HPDE6-E6E7 (cell line): ENCODE data around the gene RSRC1.
"Not testable (repeated sequence)": the region's sequence is repeated elsewhere in the genome, so short reads cannot be mapped to it uniquely, and the experiment has no call there.

ENCODE experiments used
- DNase-seq: peaks from one replicate; pipeline ENCODE4 v3.0.0; 2011; ENCODE audit warnings: missing footprints; ENCODE audit errors: extremely low spot score

The RSRC1 gene

DNA sequence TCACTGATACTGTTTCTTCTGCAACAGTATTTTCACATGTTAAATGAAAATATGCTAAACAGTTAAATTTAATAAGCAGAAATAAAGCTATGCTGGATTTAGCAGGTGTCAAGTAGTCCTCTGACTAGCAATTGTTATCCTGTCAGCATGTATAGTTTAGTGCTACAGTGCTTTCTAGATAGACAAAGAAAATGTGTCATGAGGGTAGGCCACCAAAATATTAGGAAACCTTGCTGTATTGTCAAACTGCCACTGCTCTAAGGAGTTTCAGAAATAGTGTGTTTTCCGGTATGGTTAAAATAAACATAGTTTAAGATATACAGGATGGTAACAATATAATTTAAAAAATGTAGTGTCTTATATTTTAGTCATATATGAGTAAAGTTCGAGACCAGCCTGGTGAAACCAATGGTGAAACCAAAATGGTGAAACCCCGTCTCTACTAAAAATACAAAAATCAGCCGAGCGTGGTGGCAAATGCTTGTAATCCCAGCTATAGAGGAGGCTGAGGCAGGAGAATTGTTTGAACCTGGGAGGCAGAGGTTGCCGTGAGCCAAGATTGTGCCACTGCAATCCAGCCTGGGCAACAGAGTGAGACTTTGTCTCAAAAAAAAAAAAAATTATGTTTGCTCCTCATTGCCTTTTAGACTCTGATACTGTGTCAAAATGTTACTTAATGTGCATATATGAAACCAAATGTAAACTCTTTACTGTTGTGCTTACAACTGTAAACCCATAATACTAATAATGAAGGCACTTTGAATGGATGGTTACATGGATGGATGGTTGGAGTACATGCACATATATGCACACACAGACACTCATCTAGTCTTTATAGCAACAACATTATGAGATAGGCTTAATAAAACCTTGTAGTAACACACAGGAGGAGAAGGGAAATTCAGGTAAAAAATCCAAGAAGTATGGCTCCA is 204.8 kb downstream of the RSRC1 start:
- DNase-seq, result no peak

DNA sequence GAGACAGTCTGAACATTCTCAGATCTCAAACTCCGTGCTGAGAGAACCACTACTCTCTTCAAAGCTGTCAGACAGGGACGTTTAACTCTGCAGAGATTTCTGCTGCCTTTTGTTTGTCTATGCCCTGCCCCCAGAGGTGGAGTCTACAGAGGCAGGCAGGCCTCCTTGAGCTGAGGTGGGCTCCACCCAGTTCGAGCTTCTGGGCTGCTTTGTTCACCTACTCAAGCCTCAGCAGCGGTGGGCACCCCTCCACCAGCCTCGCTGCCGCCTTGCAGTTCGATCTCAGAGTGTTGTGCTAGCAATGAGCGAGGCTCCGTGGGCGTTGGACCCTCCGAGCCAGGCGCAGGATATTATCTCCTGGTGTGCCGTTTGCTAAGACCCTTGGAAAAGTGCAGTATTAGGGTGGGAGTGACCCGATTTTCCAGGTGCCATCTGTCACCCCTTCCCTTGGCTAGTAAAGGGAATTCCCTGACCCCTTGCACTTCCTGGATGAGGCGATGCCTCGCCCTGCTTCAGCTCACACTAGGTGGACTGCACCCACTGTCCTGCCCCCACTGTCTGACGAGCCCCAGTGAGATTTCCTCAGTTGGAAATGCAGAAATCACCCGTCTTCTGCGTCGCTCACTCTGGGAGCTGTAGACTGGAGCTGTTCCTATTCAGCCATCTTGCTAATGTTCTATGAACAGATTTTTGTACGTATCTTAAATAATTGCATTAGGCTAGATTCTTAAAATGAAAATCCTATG is 220.0 kb downstream of the RSRC1 start:
- not testable (repeated sequence) for DNase-seq

DNA sequence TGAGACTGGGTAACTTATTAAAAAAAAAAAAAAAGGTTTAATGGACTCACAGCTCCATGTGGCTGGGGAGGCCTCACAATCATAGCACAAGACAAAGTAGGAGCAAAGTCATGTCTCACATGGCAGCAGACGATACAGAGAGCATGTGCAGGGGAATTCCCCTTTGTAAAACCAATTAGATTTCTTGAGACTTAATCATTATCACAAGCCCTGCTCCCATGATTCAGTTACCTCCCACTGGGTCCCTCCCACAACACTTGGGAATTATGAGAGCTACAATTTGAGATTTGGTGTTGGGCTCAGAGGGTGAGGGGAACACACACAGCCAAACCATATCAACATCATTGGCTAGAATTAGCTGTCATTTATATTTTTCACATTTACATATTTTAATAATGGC is 221.0 kb downstream of the RSRC1 start:
- DNase-seq, result no peak

DNA sequence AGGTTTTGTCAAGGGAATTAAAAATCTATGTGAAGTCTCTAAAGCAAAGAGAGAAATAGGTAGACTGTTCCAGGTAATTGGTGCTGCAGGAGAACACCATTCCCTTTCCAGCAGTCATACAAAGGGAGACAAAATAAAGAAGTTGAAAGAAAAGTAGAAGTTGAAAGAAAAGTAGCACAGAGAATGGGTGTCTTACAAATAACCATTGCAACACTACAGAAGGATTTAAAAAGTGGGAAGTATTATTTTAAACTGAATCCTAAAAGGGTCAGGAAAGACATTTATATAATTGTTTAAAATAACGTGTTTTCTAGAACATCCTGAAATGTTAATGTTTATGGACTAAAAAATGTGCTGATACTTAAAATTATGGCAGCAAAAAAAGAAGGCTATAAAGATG is 223.8 kb downstream of the RSRC1 start:
- DNase-seq, result no peak

DNA sequence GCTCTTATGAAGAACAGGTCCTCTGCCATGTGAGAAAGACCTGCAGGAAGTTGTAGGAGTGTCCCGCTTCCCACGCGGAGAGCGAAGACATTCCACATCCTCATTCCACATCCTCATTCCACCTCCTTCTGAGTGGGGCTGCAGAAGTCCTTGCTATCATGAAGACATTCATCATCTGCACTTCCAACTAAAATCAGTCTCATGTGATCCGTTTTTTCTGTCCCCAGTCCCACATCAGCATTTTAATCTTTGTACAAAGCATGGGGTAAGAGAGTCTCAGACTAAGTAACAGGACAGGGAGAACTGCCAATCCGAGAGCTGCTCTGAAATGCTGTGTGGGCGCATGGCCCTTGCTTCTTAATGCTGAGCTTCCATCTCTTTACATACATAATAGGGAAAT is 227.2 kb downstream of the RSRC1 start:
- DNase-seq, result no peak

DNA sequence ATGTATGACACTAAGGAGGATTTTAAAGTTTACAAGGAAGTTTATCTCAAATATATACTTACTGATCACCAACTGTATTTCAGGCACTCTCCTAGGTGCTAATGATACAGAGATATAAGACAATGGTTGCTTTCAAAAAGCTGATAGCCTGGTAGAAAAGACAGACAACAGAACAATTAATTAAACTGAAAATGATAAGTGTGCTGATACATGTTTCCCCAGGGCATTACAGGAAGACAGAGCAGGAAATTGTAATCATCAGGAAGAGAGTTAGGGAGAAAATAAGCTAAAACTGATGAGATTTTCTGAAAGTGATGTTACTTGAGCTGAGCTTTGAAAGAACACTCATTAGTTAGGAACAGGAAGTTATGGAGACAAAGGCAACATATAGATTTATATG is 229.7 kb downstream of the RSRC1 start:
- no peak for DNase-seq

DNA sequence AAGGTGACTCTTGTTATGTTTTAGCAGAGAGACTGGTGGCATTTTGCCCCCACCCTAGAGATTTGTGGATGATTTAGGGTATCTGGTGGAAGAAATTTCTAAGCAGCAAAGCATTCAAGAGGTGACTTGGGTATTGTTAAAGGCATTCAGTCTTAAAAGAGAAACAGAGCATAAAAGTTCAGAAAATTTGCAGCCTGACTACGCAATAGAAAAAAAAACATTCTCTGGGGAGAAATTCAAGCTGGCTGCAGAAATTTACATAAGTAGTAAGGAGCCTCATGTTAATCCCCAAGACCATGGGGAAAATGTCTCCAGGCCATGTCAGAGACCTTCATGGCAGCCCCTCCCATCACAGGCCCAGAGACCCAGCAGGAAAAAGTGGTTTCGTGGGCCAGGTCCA is 231.1 kb downstream of the RSRC1 start:
- DNase-seq, result not testable (repeated sequence)

DNA sequence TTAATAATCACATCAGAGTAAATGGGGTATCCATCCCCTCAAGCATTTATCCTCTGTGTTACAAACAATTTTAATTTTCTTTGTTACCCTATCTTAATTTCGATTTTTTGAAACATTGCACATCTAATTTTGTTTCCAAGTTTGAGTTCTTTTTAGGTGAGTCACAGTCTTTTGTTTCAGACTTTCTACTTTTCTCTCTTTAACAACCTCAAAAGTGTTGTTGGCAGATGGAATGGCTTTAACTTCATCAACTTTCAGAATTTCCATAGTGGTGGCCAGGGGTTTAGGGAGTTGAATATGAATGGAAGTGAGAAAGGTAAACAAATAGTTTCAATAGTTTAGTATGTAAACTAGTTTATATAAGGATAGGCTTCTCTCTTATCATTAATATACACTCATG is 238.1 kb downstream of the RSRC1 start:
- no peak for DNase-seq

DNA sequence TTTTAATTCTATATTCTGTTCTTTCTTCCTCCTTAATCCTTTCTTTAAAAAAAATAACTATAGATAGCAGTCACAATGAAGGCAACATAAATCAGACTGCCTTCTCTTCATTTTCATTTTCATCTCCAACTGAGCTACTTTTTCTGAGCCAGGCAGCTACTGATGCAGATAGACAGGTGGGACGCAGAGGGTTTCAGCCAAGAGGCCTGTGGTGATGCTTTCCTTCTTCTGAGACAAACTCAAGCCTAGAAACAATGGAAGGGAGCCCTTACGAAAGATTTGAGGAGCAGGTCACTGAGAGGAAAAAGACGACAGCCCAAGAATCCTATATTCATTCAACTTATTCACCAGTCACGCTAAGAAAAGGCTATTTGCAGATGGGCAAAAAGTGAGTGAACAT is 241.1 kb downstream of the RSRC1 start:
- DNase-seq, result no peak

DNA sequence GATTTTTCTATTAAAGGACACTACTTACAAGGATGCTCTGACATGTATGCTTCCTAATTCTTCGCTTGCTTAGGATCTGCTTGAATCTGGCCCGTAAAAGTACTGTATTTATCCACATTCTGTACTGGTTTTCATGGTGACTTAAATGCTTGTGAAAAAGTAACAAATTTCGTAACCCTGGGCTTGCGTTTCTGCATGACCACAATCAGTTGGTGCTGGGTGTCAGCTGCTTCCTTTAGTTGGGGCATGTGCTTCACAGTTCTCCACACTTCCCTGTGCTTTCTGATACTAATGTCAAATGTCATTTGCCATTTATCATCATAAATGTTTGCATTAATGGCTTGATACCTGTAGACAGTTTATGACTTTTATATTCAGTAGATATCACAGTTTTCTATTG is 242.7 kb downstream of the RSRC1 start:
- DNase-seq, result no peak

DNA sequence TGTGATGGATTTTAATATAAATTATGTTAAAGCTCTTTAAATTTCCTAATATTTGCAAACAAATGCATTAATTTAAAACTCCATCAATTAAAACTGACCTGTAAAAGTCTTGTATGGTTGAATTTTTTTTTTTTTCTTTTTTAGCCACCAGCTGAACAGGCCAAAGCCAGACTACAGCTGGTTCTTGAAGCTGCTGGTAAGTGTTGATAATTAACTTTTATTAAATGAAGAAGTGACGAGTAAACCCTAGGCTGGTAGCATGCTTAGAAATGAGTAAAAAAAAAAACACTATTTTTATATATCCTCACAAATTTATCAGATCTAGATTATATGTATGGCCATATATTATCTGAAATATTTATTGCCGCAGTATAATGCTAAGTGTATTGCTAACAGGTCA is 244.8 kb downstream of the RSRC1 start:
- no peak for DNase-seq

DNA sequence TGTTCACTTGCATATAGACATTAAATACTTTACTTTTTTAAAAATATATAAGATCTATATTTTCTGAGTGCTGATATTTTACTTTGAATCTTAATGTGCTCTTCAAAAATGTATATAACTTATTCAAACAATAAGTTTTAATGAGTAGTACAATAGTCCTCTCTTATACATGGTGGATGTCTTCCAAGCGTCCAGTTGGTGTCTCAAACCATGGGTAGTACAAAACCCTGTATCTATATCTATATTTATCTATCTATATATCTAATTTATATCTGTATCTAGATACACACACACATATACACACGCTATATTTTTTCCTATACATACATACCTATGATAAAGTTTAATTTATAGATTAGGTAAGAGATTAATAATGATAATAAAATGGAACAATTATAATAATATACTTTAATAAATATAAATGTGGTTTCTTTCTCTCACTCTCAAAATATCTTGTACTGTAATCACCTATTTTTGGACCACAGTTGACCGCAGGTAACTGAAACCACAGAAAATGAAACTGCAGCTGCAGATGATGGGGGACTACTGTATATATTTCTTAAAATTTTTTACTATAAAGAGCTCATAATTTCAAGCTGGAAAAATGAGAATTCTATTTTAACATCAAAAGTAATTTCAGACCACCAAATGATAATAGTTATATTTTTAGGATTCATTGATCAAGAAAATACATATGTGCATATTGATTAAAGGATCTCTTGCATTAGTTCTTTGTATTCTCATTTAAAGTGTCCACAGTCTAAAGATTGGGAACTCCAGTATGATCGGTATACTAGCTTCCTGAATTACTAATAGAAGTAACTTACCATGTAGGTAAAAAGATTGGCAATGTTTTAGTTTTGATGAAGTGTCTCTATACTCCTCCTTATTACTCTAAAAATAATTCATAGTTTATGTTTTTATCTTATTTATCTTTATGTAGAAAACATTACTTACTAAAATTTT is 246.0 kb downstream of the RSRC1 start:
- no peak for DNase-seq

DNA sequence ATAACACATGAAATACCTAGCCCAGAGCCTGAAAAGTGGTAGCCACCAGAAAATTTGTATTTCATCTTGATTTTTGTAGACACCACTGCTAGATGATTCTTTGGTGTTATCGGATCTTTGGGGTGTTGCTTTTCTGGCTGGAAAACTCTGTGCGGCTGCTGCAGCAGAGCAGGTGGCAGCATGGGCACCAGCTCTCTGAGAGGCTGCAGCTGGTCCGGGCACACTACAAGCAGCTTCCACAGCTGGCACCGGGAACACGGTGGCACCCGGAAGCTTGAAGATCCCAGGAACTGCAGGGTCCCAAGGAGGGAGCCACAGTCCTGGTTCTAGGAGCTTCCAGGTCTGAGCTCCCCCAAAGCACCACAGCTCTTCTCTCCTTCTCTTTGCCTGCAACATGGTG is 249.4 kb downstream of the RSRC1 start:
- DNase-seq, result no peak

DNA sequence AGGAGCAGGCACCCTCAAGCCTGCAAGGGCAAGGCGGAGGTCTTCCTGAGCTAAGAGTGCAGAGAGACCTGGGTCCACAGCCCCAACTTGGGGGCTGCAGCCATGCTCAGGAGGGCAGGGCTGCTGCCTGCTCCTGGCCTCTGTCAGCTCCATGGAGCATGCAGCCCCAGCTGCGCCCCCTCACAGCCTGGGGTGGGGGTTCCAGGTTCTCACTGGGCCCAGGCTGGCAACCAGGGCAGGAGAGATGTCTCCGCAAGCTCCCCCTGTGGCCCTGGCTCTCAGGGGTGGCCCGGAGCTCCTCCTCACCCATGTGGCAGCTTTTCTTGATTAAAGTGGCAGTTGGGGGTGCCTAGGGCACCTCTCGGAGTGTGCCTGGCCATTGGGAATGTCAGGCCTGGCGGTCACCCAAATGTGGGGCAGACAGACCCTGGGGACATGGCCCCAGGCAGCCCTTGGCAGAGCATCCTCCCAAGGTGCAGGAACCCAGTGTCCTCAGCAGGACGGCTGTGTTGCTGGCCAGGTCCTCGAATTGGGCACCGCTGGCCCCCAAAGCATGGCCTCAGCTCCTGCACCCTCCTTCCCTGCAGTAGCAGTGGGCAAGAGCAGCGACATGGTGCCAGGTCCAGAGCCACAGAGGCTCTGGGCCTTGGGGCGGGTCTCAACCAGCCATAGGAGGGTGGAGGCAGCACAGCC is 251.0 kb downstream of the RSRC1 start:
- DNase-seq, result no peak

DNA sequence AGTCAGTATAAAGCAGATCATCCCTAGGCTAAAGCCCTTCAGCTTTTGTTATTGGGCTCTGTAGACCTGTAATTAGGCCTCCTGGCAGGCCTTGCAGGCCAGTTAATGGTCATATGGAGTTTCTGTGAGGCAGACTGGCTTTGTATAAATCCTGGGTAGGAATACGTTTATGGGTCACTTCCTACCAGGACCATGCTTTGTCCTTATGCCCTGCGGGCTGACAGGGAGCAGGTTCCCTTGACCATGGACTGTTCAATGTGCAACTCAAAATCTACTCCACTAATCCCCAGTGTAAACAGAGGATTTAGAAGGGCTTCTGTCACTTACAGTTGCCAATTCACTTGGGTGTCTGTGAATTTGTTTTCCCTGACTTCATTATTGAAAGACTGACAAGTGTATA is 258.4 kb downstream of the RSRC1 start:
- DNase-seq, result no peak

DNA sequence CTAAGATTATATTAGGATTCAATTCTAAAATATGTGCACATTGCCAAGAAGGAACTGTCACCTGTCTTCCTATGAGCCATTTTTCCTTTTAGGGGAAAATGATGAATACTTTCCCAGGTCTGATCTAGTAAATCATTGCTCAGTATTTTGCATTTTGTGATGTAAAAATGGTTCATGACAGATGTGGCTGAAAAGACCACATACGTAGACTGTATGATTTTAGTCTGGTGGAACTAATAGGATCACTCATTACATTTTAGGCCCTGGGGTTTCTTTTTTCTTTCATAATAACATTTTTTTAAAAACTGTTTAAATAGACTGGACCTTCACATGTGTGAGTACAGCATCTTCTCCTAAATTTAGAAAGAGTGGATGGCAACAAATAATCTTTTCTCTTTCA is 259.4 kb downstream of the RSRC1 start:
- no peak for DNase-seq

DNA sequence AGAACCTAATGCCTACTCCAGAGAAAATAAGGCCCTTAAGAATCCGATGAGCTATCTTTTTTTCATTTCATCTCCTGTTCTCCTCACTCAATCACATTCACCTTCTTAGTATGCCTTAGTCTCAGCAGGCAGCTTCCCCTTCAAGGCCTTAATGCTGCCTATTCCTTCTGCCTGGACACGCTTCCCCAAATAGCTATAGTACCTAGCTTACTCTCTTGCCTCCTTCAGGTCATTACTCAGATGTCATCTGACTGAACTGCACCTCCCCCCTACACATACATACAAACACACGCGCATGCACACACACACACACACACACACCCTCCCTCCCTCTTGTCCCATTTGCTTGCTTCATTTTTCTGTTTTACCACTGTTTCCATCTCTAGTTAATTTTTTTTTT is 269.6 kb downstream of the RSRC1 start:
- DNase-seq, result no peak

DNA sequence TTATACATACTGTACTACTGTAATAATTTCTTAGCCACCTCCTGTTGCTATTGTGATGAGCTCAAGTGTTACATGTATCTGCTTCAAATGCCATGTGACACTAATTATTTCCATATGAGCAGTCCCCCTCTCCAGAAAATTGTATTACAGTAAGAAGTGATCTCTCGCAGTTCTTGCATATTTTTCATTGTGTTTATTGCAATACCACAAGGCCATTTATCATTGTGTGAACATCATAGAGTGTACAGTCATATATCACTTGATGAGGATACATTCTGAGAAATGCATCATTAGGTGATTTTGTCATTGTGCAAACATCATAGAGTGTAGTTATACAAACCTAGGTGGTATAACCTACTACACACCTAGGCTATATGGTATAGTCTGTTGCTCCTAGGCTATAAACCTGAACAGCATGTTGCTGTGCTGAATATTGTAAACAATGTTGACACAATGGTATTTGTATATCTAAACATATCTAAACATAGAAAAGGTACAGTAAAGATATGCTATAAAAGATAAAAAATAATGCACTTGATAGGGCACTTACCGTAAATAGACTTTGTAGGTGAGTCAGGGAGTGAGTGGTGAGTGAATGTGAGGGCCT is 271.5 kb downstream of the RSRC1 start:
- no peak for DNase-seq

DNA sequence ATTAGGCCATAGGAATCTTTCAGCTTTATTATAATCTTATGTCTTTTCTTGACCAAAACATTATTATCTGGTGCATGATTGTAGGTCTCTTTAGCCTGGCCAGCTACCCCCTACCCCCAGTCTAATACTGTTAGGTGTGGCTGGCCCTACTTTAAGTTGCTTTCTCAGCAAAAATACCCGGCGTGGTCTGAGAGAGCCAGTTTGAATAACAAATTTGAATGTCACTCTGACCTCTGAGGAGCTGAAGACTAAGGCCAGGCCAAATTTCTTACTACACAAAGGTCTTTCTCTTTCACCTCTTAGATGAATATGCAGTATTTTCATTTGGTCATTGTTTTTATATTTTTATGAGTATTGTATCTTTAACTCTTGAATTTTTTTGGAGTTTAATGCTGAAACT is 272.6 kb downstream of the RSRC1 start:
- no peak for DNase-seq

DNA sequence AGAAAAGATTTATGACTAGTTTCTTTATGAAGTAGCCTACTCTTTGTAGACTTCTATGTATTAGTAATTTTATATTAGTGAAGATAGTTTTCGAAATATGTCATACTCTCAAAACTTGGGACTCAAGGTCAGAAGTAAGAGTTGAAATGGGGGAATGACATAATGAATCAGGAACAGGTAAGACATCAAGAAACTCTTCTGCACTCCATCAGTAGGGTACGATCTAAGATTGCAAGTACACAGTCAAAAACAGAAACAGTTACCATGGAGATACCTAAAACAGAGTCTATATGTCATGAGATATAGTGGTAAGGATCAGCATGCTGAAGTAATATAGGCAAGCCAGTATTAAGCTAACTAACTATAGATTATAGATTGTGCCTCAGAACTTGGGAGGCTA is 274.1 kb downstream of the RSRC1 start:
- no peak for DNase-seq

DNA sequence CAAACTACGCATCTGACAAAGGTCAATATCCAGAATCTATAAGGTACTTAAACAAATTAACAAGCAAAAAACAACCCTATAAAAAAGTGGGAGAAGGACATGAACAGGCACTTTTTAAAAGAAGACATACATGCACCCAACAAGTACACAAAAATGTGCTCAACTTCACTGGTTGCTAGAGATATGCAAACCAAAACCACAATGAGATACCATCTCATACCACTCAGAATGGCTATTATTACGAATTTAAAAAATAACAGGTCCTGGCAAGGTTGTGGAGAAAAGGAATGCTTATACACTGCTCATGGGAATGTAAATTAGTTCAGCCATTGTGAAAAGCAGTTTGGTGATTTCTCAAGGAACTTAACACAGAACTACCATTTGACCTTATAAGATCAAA is 285.5 kb downstream of the RSRC1 start:
- DNase-seq, result no peak
